GM18858 (cell line): ENCODE results near the gene SOWAHC.
A peak's percentile ranks its signal among the peaks of the same experiment; 100 is the strongest.
"Not testable (repeated sequence)": the region's sequence is repeated elsewhere in the genome, so short reads cannot be mapped to it uniquely, and the experiment has no call there.

ENCODE experiments used
- ATAC-seq: cut with Tn5 transposase; IDR thresholded peaks from one replicate; pipeline ENCODE4 v1.9.1; 2021; ENCODE audit not compliant: unreplicated experiment

Gene SOWAHC

GRCh38 chr2:109614715-109615636 is 812 bp downstream of the SOWAHC start:
- no peak for ATAC-seq

GRCh38 chr2:109615637-109616144 is 1.5 kb downstream of the SOWAHC start:
- ATAC-seq, result no peak

DNA sequence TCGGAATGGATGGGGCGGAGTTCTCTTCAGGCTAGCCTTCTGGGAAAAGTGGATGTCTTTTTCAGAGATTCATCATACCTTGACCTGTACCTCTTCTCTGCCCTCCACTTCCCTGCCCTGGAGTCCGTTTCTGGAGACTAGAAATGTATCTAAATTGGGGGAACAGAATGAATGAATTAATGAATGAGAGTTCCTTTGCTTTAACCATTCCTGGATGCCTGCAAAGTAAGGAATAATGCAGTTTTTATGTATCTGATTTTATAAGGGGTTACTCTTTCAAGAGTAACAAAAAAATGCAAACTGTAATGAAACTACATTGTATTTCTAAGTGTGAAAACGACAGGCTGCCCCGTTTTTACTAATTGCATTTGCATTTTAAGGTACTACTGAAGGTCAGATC is 2.0 kb downstream of the SOWAHC start:
- ATAC-seq, result no peak

- no peak for ATAC-seq
These were observed 5.0 kb downstream of the SOWAHC start for GRCh38 chr2:109619032-109619615.

- ATAC-seq, result no peak
These were observed 9.1 kb downstream of the SOWAHC start for GRCh38 chr2:109623297-109623696.

DNA sequence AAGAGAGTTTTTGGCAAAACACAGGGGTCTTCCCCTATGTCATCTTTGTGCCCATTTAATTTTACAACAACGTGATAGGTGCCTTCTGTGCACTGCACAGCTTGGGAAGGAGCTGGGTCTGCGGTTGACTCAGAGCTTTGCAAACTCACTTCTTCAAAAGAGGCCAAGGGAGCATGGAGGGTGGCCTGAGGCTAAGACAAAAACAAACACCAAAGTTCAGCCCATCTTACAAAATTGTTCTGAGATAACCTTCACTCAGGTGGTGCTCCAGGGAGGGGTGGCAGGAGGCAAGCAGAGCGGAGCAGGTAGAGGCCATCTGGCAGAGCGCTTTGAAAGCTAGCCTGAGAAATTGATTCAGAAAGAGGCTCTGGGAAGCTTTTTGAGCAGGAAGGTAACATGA is 9.8 kb downstream of the SOWAHC start:
- no peak for ATAC-seq

- no peak for ATAC-seq
These were observed 10.2 kb downstream of the SOWAHC start for GRCh38 chr2:109624339-109624738.

- not testable (repeated sequence) for ATAC-seq
These were observed 14.2 kb downstream of the SOWAHC start for GRCh38 chr2:109628321-109628720.

- no peak for ATAC-seq
These were observed 15.7 kb downstream of the SOWAHC start for GRCh38 chr2:109629867-109630266.

- ATAC-seq, result no peak
These were observed 16.6 kb downstream of the SOWAHC start for GRCh38 chr2:109630441-109631430.

- ATAC-seq, result no peak
These were observed 17.6 kb downstream of the SOWAHC start for GRCh38 chr2:109631741-109632140.

GRCh38 chr2:109632158-109632789 is 18.1 kb downstream of the SOWAHC start:
- ATAC-seq, result no peak

DNA sequence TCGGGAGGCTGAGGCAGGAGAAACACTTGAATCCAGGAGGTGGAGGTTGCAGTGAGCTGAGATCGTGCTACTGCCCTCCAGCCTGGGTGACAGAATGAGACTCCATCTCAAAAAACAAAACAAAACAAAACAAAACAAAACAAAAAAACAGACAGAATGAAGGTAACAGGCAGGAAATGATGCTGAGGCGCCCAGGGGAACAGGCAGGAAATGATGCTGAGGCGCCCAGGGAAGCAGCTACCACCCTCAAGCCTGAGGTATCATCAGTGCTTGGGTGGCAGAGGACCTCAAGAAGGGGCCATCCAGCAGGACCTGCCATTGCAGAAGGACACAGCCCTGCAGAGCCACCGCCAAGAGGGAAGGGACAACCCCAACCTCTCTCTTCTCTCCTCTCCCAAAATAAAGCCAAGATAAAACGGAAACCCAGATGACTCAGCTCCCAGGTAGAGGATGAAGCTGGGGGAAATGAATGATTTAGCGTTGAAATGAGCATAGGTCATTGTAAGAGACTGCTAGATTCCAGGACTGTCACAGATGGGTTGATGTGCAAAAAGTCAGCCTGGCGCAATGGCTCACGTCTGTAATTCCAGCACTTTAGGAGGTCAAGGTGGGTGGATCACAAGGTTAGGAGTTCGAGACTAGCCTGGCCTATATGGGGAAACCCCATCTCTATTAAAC is 19.3 kb downstream of the SOWAHC start:
- no peak for ATAC-seq

- no peak for ATAC-seq
These were observed 21.5 kb downstream of the SOWAHC start for GRCh38 chr2:109635426-109636304.

DNA sequence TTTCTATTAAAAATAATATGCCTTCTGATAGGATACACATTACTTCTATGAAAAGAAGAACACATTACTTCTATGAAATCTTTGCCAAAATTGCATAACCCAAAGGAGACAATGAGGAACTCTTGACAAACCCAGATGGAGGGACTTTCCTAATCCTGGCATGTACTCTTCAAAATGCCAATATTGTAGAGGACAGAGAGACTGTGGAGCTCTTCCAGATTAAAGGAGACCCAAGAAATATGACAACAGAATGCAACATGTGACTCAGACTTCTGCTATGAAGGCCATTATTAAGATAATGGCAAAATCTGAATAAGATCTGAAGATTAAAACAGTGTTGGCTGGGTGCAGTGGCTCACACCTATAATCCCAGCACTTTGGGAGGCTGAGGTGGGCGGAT is 22.2 kb downstream of the SOWAHC start:
- ATAC-seq, result no peak

- peak; percentile 70 for ATAC-seq
These were observed 23.8 kb downstream of the SOWAHC start for GRCh38 chr2:109637749-109638570.

DNA sequence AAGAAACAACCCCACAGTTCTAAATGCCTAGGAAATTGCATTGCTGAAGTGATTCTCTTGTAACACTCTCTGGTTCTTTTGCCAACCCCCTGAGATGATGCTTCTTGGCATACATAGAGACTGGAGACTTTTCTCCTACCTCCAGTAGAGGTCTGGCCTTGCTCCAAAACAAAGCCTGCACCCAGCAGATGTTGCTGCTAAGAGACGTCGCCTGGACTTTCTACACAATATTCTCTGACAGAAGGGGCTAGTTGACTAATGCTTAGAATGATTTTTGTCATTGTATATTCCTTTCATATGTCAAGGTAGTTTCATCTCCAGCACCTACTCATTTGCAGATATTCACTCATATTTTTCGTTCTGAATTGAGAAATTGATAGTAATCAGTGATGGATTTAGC is 24.6 kb downstream of the SOWAHC start:
- no peak for ATAC-seq

DNA sequence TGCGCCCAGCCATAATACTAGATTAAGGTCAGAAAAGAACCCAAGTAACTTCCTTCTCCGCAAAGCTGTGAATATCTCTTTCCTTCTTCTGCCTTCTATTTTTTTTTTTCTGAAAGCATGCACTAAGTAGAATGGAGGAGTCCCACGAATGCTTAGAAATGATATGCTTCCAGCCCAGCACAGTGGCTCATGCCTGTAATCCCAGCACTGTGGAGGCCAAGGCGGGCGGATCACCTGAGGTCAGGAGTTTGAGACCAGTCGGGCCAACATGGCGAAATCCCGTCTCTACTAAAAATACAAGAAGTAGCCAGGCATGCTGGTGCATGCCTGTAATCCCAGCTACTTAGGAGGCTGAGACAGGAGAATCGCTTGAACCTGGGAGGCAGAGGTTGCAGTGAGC is 25.8 kb downstream of the SOWAHC start:
- ATAC-seq, result not testable (repeated sequence)
